Measurements from ENCODE around the gene ANKRD11.

- TF ChIP-seq, protein P1, sequence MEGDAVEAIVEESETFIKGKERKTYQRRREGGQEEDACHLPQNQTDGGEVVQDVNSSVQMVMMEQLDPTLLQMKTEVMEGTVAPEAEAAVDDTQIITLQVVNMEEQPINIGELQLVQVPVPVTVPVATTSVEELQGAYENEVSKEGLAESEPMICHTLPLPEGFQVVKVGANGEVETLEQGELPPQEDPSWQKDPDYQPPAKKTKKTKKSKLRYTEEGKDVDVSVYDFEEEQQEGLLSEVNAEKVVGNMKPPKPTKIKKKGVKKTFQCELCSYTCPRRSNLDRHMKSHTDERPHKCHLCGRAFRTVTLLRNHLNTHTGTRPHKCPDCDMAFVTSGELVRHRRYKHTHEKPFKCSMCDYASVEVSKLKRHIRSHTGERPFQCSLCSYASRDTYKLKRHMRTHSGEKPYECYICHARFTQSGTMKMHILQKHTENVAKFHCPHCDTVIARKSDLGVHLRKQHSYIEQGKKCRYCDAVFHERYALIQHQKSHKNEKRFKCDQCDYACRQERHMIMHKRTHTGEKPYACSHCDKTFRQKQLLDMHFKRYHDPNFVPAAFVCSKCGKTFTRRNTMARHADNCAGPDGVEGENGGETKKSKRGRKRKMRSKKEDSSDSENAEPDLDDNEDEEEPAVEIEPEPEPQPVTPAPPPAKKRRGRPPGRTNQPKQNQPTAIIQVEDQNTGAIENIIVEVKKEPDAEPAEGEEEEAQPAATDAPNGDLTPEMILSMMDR (IDR thresholded peaks at IDR 0.05; ENCODE audit: extremely low read depth in 1 of 2, insufficient read depth in 1 of 2, low read depth in 1 of 2, low read length in 2 of 2), result no peak
- TF ChIP-seq EZH2 (IDR thresholded peaks at IDR 0.05; ENCODE audit: borderline replicate concordance, low read depth, low read length, severe bottlenecking), result no peak
- no peak for TF ChIP-seq MYC (IDR thresholded peaks at IDR 0.05; ENCODE audit: low read depth, low read length)
- no peak for TF ChIP-seq POLR2AphosphoS5 (IDR thresholded peaks at IDR 0.05; ENCODE audit: insufficient read depth, low read depth, low read length)
Observed at GRCh38 chr16:89349947-89350633, 140.3 kb downstream of the ANKRD11 start.
